ENCODE data around the gene CTSW. TPM values are rescaled to one million over a fixed set of nuclear protein-coding genes. Genes with fewer than 3 reads are reported as not detected.

Gene CTSW
- total RNA-seq, 4 donors from 2014 or later, result 0.67 to 7.6 (median 2.7) TPM

DNA sequence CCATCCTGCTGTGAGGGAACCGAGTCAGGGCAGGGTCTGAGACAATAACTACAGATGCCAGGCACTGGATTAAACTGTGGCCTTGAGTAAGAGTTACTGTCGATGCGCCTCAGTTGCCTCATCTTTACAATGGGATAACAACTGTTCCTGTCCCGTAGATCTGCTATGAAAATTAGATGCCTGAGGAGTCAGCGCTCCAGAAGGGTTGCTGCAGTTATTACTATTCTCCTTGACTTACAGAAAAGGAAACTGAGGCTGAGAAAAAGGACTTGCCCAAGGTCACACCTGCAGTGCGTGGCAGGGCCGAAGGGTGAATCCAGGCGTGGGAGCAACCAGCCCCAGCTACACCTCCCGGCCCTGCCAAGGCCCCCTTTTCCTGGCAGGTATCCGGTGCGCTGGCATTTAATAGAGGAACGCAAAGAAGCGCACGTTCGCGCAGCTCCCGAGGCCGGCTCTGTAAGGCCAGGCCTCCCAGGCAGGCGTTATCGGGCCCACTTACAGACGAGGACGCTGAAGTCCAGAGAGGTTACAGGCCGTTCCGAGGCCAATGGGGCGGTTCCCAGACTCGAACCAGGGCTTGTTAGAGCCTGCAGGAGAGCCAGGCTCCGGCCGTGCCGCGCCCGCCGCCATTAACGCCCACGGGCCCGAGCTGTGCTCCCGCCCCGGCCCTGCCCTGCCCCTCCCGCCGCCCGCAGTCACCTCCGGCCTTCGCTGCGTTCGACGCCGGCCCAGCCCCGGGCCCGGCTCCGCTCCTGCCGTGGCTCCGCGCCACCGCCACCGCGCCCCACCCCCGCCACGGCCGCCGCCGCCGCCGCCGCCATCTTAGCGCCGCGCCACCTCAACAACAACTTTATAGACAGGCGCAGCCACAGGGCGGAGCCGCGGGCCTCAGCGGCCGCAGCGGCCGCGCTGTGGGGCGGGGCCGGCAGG, 38.8 kb downstream of the CTSW start, which contains the start of gene C11orf68:
Gene C11orf68, minus strand, starts transcription at position 852 of the 930 bp plus-strand sequence. Its CDS starts 31 bp downstream, at position 821.
- peak in 1 of 2 donors; percentile 64 for TF ChIP-seq POLR2A (IDR thresholded peaks at IDR 0.05)
- TF ChIP-seq, protein P1, sequence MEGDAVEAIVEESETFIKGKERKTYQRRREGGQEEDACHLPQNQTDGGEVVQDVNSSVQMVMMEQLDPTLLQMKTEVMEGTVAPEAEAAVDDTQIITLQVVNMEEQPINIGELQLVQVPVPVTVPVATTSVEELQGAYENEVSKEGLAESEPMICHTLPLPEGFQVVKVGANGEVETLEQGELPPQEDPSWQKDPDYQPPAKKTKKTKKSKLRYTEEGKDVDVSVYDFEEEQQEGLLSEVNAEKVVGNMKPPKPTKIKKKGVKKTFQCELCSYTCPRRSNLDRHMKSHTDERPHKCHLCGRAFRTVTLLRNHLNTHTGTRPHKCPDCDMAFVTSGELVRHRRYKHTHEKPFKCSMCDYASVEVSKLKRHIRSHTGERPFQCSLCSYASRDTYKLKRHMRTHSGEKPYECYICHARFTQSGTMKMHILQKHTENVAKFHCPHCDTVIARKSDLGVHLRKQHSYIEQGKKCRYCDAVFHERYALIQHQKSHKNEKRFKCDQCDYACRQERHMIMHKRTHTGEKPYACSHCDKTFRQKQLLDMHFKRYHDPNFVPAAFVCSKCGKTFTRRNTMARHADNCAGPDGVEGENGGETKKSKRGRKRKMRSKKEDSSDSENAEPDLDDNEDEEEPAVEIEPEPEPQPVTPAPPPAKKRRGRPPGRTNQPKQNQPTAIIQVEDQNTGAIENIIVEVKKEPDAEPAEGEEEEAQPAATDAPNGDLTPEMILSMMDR (IDR thresholded peaks at IDR 0.05), result no peak
- intact Hi-C loops (cut with DNase I), result loop anchor here (5.0 kb wide), 1 partner anchor 44 kb away; the partner anchor contains the start of gene SART1
- no peaks in the 10 kb centered on the region for H3K27me3 ChIP-seq
- peak within 1 kb of the TSS; percentile 95 to 99 (median 96) for H3K4me3 ChIP-seq (replicated peaks in 1 of 3)
- 9 to 38% methylated on average over 8 to 34 of the region's 77 CpGs for WGBS, 2 donors
- peaks cover 27 to 47% of the 10 kb centered on the region in 2 donors for H3K4me1 ChIP-seq
- H3K9me3 ChIP-seq, result no peaks in the 10 kb centered on the region
- H3K36me3 ChIP-seq, result peaks cover 3 to 17% of the 10 kb centered on the region in 2 donors
- H3K27ac ChIP-seq, result peak within 1 kb of the TSS; percentile 82 to 85 (median 85)
- DNase-seq, result peak in 1 of 2 donors; percentile 53

DNA sequence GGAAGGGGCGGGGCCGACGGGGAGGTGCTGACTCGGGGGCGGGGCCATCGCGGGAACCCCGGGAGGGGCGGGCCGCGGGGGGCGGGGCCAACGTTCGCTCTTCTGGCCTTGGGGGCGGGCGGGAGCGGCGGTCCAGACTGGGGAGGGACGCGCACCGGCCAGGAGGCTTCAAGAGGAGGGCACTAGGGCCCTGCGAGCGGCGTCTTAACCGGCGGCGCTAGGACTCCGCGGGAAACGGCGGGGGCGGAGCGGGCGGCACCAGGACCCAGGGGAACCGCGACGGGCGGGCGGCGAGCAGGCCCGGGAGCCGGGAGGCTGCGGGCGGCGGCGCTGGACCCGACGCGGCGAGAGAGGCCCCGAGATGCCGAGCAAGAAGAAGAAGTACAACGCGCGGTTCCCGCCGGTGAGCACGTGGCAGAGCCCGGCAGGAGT, 39.5 kb downstream of the CTSW start, which contains the start of gene DRAP1:
Gene DRAP1, plus strand, starts transcription at position 286 of the 432 bp plus-strand sequence. Its CDS starts 76 bp downstream, at position 362.
- H3K4me3 ChIP-seq (replicated peaks in 1 of 3), result peak within 1 kb of the TSS; percentile 95 to 99 (median 96)
- DNase-seq, result peak; percentile 99
- peaks cover 3 to 19% of the 10 kb centered on the region in 2 donors for H3K36me3 ChIP-seq
- peaks cover 27 to 47% of the 10 kb centered on the region in 2 donors for H3K4me1 ChIP-seq
- TF ChIP-seq, protein P1 (IDR thresholded peaks at IDR 0.05), result peak in 2 of 6 experiments; percentile 5 to 35
- TF ChIP-seq POLR2A (IDR thresholded peaks at IDR 0.05), result peak; percentile 52 to 80
- peak within 1 kb of the TSS; percentile 82 to 85 (median 85) for H3K27ac ChIP-seq
- H3K27me3 ChIP-seq, result no peaks in the 10 kb centered on the region
- no peaks in the 10 kb centered on the region for H3K9me3 ChIP-seq
- intact Hi-C loops (cut with DNase I), result loop anchor here (5.0 kb wide), 1 partner anchor 43 kb away; the partner anchor contains the start of gene SART1
- 0% methylated on average over 2 of the region's 59 CpGs; no CpG with 5 or more reads in 1 of the 2 donors for WGBS, 2 donors

DNA sequence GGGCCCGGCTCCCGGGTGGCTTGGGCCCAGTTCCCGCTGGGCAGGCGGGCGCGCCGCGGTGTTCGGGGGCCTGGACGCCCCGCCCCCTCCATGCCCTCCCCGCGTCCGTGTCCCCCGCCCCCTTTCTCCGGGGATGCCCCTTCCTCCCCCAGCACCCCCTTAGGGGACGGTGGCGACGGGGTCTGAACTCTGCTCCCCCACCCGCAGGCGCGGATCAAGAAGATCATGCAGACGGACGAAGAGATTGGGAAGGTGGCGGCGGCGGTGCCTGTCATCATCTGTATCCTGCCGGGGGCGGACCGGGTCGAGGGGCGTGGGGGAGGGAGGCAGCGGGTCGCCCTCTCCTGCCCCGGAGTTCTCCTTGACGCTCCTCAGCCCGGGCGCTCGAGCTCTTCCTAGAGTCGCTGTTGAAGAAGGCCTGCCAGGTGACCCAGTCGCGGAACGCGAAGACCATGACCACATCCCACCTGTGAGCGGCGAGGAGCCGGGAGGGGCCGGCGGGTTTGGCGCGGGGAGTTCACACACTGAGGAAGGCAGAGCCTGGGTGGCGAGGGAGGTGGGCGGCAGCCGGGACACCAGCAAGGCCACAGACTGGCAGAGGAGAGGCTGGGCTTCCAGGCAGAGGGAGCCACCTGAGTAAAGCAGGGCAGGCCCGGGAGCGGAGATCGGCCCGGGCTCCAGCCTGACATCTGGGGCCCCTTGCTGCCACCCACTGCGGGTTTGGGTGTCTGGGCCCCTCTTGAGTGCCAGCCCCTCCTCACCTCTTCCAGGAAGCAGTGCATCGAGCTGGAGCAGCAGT, 40.1 kb downstream of the CTSW start:
- H3K36me3 ChIP-seq, result peaks cover 3 to 19% of the 10 kb centered on the region in 2 donors
- TF ChIP-seq POLR2A (IDR thresholded peaks at IDR 0.05), result no peak
- TF ChIP-seq, protein P1 (IDR thresholded peaks at IDR 0.05), result no peak
- H3K27me3 ChIP-seq, result no peaks in the 10 kb centered on the region
- WGBS, 2 donors, result 0% methylated on average over 8 to 19 of the region's 60 CpGs
- H3K27ac ChIP-seq, result peak overlapping the region; percentile 67 to 75 (median 69)
- H3K4me1 ChIP-seq, result peaks cover 28 to 50% of the 10 kb centered on the region in 2 donors
- intact Hi-C loops (cut with DNase I), result loop anchor here (5.0 kb wide), 1 partner anchor 43 kb away; the partner anchor contains the start of gene SART1
- H3K4me3 ChIP-seq (replicated peaks in 1 of 3), result peak overlapping the region; percentile 93 to 99 (median 95)
- no peaks in the 10 kb centered on the region for H3K9me3 ChIP-seq
- peak; percentile 74 to 77 for DNase-seq

DNA sequence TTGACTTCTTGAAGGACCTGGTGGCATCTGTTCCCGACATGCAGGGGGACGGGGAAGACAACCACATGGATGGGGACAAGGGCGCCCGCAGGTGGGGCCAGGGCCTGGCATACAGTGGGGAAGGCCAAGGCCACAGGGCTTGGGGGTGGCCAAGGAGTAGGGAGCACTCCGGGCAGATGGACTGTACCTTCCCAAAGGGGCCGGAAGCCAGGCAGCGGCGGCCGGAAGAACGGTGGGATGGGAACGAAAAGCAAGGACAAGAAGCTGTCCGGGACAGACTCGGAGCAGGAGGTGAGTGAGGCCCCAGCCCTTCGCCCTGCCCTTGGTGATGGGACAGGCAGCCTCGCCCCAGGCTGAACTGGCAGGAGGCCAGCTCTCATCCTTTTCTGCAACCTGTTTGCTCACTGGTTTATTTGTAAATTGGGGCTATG, 40.8 kb downstream of the CTSW start:
- Histone ChIP-seq H3K27me3 (no peaks in the 10 kb centered on the region), H3K4me1 (peaks cover 34 to 52% of the 10 kb centered on the region in 2 donors), H3K27ac (peak overlapping the region in 2 of 3 donors; percentile 67 to 75), H3K9me3 (no peaks in the 10 kb centered on the region), H3K36me3 (peaks cover 3 to 19% of the 10 kb centered on the region in 2 donors), H3K4me3 (replicated peaks in 1 of 3) (peak overlapping the region in 2 of 3 donors; percentile 95 to 99)
- TF ChIP-seq, protein P1 (IDR thresholded peaks at IDR 0.05), result no peak
- TF ChIP-seq POLR2A (IDR thresholded peaks at IDR 0.05), result no peak
- intact Hi-C loops (cut with DNase I), result no loop called here
- no peak for DNase-seq
- 40 to 52% methylated on average over 14 to 15 of the region's 15 CpGs for WGBS, 2 donors

Measured in thyroid gland (tissue), 4 donors.